ENCODE measurements around the gene PDE4D.
A peak's percentile ranks its signal among the peaks of the same experiment; 100 is the strongest.

PDE4D gene

DNA sequence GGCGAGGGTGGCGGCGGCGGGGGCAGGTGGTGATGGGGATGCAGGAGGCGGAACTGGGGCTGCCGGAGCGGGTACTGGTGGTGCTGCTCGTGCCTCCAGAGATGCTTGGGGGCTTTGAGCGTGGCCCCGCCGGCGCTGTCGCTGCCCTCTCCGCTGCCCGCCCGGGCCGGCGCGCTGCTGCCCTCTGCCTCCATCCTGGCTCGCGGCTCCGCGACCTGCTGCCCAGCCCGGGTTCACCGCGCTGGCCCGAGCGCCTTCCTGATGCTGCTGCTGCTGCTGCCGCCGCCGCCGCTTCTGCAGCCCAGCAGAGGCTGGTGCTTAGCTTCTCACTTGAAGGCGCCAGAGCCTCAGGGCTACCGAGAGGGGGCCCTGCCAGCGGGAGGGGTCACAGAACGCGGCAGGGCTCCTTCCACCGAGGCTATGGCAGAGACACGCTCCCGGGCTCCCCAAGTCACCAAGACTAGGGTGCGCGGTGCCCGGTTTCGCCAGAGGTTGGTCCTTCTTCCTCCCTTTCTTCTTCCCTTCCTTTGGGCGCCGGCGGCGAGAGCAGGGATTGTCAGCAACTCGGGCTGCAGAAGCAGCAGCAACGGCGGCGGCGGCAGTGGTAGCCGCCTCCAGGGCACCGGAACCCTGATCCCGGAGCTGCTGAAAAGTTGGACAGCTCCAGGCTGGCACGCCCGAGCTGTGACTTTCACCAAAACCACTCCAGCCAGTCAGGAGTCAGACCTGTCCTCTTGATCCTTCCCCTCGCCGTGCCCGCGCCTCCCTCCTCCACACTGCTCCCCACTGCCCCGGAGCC lies at the start of gene PDE4D:
TSS of gene PDE4D (minus strand) at position 298 of the 799 bp plus-strand sequence.
- Mint-ChIP-seq H3K36me3 (no peaks in the 10 kb centered on the region), H3K9me3 (no peaks in the 10 kb centered on the region), H3K4me3 (no peak within 1 kb of the TSS), H3K27ac (no peak within 1 kb of the TSS), H3K4me1 (peaks cover 10% of the 10 kb centered on the region)
- DNase-seq (ENCODE audit: low spot score in 2 of 2) (no peak), ATAC-seq (peak; percentile 26)

DNA sequence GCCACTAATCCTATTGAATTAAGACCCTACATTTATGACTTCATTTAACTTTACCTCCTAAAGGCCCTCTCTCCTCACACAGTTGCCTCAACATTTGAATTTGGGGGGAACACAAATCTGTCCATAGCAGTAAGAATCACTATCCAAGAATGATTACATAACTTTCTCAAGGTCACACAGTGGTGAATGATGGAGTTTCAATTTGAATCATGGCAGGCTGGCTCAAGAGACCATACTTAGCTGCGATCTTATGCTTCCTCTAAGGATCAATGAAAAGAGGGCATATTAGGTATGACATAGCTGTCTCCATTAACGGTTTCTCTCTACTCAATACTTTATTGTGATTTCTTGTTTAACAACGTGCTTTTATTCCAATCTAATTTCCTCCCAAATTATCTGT lies 44.1 kb upstream of the PDE4D start:
- DNase-seq (ENCODE audit: low spot score in 2 of 2) (no peak), ATAC-seq (no peak)
- H3K9me3 Mint-ChIP-seq: peaks cover 9% of the 10 kb centered on the region
- H3K4me1 Mint-ChIP-seq: no peaks in the 10 kb centered on the region
- no peak overlapping the region for H3K27ac Mint-ChIP-seq
- no peak overlapping the region for H3K4me3 Mint-ChIP-seq
- no peaks in the 10 kb centered on the region for H3K36me3 Mint-ChIP-seq

DNA sequence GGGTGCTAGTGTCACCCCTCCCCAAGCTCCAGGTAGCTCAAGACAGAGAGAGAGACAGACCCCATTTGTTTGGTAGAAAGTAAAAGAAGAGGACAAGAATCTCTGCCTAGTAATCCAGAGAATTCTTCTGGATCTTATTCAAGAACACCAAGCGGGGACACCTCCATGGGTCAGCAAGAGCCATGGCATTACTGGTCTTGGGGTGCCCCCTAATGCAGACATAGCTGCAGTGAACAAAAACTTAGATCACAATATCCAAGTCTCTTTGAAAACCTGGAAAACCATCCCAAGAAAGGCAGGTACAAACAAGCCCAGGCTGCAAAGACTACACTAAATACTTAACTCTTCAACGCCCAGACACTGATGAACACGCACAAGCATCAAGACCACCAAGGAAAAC lies 29.9 kb upstream of the PDE4D start:
- no peaks in the 10 kb centered on the region for H3K4me1 Mint-ChIP-seq
- H3K4me3 Mint-ChIP-seq: no peak overlapping the region
- H3K36me3 Mint-ChIP-seq: no peaks in the 10 kb centered on the region
- H3K9me3 Mint-ChIP-seq: peaks cover 4% of the 10 kb centered on the region
- no peak overlapping the region for H3K27ac Mint-ChIP-seq
- DNase-seq (ENCODE audit: low spot score in 2 of 2) (no peak), ATAC-seq (no peak)

DNA sequence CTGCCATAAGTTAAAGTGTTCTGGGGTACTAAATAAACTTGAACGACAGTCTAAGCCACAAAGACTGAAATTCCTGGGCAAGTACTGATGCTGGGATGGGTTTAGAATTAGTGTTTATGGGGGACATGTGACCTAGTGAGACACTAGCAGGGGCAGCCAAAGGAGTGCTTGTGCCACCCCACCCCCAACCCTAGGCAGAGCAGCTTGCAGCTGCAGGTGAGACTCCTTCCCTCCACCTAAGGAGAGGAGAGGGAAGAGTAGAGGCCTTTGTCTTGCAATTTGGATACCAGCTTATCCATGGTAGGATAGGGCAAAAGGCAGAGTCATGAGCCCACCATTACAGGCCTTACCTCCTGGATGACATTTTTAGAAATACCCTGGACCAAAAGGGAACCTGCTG lies 28.7 kb upstream of the PDE4D start:
- no peak for ATAC-seq
- Mint-ChIP-seq H3K4me3 (no peak overlapping the region), H3K9me3 (peaks cover 4% of the 10 kb centered on the region), H3K36me3 (no peaks in the 10 kb centered on the region), H3K27ac (no peak overlapping the region), H3K4me1 (no peaks in the 10 kb centered on the region)
- DNase-seq (ENCODE audit: low spot score in 2 of 2): no peak

DNA sequence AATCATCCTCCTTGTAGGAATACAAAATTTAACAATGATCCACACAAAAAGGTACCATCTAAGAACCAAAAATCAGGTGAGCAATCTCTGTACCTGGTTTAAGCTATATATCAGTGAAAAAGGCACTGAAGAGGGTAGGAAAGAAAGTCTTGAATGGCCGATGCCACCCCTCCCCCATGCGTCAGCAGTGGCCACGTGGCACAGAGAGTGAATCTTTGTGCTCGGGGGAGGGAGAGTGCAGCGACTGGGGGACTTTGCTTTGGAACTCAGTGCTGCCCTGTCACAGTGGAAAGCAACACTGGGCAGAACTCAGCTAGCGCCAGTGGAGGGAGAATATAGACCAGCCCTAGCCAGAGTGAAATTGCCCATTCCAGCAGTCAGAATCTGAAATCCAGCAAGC lies 28.3 kb upstream of the PDE4D start:
- no peak overlapping the region for H3K4me3 Mint-ChIP-seq
- DNase-seq (ENCODE audit: low spot score in 2 of 2) (no peak), ATAC-seq (no peak)
- H3K36me3 Mint-ChIP-seq: no peaks in the 10 kb centered on the region
- H3K4me1 Mint-ChIP-seq: no peaks in the 10 kb centered on the region
- peaks cover 4% of the 10 kb centered on the region for H3K9me3 Mint-ChIP-seq
- no peak overlapping the region for H3K27ac Mint-ChIP-seq

DNA sequence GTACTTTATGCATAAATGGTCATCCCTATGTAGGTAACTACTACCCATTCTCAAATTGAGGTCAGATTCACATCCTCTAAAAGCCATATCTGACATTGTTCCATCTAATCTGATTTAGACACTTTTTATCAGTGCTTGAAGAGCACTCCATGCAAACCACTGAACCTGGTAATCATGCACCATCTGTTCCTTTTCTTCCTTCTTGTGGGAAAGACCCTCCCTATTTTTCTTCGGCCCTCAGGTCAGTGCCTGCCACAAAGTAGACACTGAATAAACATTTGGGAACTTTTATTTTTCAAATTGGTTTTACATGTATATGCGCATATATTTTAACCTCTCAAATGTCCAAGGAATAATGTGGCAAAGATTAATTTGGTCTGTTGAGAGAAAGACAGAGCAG lies 26.0 kb upstream of the PDE4D start:
- Mint-ChIP-seq H3K36me3 (no peaks in the 10 kb centered on the region), H3K9me3 (peaks cover 6% of the 10 kb centered on the region)

DNA sequence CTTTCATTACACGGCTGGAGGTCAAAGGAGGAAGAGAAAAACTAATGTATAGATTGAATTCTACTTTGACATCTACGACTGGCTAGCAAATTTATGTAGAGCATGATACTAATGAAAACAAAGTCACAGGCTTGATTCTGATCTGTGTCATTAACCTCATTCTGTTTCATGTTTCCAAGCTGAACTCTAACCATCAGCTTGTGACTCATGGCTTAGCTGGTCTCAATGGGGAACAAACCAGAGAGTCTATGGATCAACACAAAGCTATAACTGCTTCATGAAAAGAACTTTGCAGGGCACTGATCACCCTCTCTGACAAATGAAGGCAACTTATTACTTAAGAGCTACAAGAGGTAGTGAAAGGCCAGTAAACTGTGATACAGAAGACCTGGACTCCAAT lies 23.6 kb upstream of the PDE4D start:
- no peak overlapping the region for H3K4me3 Mint-ChIP-seq
- H3K27ac Mint-ChIP-seq: no peak overlapping the region
- H3K4me1 Mint-ChIP-seq: no peaks in the 10 kb centered on the region
- ATAC-seq: no peak
- peaks cover 7% of the 10 kb centered on the region for H3K9me3 Mint-ChIP-seq
- H3K36me3 Mint-ChIP-seq: no peaks in the 10 kb centered on the region
- no peak for DNase-seq (ENCODE audit: low spot score in 2 of 2)

More for the DNA sequence above, 26.0 kb upstream of the PDE4D start:
- ATAC-seq: no peak
- DNase-seq (ENCODE audit: low spot score in 2 of 2): no peak
- Mint-ChIP-seq H3K4me3 (no peak overlapping the region), H3K27ac (no peak overlapping the region), H3K4me1 (no peaks in the 10 kb centered on the region)

DNA sequence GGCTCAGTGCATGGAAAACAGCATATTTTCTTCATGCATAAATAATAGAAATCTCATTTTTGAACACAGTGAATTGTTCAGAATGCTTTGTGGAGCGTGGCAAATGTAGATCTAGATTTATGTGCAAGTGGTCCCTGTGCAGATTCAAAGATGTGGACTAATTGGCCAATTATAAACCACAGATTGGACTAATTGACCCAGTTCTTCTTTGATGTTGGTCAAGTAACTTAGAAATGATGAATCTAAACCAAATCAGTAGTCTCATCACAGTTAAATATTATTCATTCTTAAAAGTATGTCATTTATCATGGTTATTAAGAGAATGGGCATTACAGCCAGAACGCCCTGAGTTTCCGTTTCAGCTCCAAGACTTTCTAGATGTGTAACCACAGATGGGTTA lies 11.7 kb upstream of the PDE4D start:
- DNase-seq (ENCODE audit: low spot score in 2 of 2) (no peak), ATAC-seq (no peak)
- no peaks in the 10 kb centered on the region for H3K4me1 Mint-ChIP-seq
- no peak overlapping the region for H3K4me3 Mint-ChIP-seq
- H3K36me3 Mint-ChIP-seq: no peaks in the 10 kb centered on the region
- H3K9me3 Mint-ChIP-seq: peaks cover 5% of the 10 kb centered on the region
- H3K27ac Mint-ChIP-seq: no peak overlapping the region

DNA sequence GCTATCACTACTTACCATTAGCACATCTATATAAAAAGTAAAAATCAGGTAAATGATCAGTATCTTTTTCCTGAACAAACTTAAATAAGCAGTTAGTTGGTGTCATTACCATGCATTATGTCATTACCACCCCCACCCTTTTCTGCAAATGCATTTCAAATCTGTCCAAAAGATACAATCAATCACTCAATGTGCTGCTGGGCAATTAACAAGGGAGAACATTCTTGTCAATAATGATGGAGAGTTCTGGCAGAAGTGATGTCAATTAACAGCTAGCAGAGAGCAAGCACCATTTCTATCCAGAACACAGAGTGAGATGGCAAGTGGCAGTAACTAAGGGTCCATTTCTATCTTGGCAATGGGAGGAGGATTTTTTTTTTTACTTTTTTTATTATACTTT lies 3.5 kb upstream of the PDE4D start:
- Mint-ChIP-seq H3K4me3 (no peak overlapping the region), H3K36me3 (no peaks in the 10 kb centered on the region), H3K4me1 (peaks cover 10% of the 10 kb centered on the region), H3K9me3 (no peaks in the 10 kb centered on the region), H3K27ac (no peak overlapping the region)
- ATAC-seq (no peak), DNase-seq (ENCODE audit: low spot score in 2 of 2) (no peak)

DNA sequence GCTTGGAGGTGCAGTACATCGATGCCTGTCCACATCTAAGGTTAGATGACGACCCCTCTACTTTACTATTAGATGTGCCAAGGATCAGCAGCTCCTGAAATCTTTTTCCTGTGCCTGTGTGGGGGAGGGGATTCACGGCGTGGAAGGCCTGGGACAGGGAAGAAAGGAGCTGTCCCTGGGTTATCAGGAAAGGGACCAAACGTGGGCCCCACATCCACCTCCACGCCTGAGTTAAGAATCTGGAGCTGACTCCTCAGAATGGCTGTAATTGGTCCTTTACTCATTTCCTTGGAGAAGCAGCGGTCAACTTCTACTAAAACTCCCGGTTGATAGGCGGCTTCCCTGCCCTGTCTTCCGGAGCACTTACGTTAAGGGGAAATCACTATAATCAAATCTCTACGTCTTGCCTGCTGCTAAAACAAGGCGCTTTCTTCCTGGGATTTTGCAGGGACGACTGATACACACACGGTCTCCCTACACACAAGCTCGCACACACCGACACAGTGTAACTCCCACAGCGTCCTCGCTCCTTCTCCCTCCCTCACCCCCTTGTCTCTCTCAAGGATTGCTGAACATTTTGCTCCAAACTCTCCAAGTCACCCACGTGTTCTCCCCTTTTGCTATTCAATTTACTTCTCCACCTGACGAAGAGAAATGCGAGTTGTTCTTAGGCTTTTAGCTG lies 1.4 kb downstream of the PDE4D start:
- H3K4me1 Mint-ChIP-seq: peaks cover 10% of the 10 kb centered on the region
- no peaks in the 10 kb centered on the region for H3K36me3 Mint-ChIP-seq
- H3K27ac Mint-ChIP-seq: no peak overlapping the region
- DNase-seq (ENCODE audit: low spot score in 2 of 2) (no peak), ATAC-seq (no peak)
- H3K9me3 Mint-ChIP-seq: no peaks in the 10 kb centered on the region
- H3K4me3 Mint-ChIP-seq: no peak overlapping the region

DNA sequence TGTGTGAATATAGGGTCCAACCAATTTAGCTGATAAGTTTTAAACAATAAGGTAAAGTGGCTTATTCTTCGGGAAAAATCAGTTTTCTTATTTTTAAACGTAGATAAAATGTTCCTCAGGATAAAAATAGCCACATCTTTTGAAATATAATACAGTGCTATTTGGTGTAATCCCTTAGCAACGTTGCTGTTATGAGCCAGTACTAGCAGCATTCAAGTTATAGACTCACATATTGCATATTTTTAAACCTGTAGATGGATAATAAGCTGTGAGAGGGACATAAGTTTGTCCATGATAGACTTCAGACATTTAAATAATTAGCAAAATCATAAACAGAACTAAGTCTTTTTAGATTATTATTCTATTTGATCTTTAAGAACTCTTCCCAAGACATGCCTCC lies 6.3 kb downstream of the PDE4D start:
- Mint-ChIP-seq H3K4me3 (no peak overlapping the region), H3K9me3 (peaks cover 6% of the 10 kb centered on the region), H3K36me3 (no peaks in the 10 kb centered on the region), H3K4me1 (peaks cover 1% of the 10 kb centered on the region), H3K27ac (no peak overlapping the region)
- DNase-seq (ENCODE audit: low spot score in 2 of 2) (no peak), ATAC-seq (no peak)

DNA sequence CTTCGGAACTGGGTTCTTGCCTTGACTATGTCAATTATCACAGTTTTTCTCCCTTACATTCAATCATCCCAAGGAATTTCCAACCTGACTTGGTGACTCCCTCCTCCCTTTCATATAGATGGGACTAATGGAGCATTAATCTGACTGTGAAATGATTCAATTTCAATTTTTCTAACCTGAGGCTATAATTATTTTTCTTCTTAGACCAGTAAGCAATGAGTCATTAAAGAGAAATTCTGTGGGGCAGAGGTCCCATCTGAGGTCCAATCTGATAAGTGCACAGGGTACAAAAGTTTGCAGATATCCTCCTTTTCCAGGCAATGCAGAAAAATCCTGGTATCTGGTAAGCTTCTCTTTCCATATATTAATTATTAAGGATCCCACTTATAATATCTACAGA lies 18.9 kb downstream of the PDE4D start:
- no peak for ATAC-seq
- H3K4me1 Mint-ChIP-seq: no peaks in the 10 kb centered on the region

DNA sequence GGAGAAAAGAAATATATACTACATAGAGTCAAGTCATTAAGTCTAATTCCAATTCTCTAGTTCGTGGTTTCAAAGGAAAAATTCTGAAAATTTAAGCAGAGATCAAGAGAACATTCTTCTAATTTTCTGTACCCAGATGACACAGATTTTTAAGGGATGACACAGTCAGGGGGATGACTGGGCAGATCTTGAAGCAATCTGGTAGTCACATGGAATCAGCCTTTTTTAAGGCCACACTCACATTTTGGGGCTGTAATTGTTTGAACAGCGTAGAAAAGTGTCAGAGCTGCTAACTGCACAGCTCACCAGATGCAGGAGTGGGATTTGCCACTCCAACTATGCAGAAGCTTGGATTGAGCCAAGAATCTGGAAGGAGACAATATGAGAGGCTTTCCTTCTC lies 20.4 kb downstream of the PDE4D start:
- ATAC-seq (no peak), DNase-seq (ENCODE audit: low spot score in 2 of 2) (no peak)
- Mint-ChIP-seq H3K27ac (no peak overlapping the region), H3K4me1 (no peaks in the 10 kb centered on the region), H3K4me3 (no peak overlapping the region), H3K36me3 (no peaks in the 10 kb centered on the region), H3K9me3 (peaks cover 2% of the 10 kb centered on the region)

More for the DNA sequence above, 18.9 kb downstream of the PDE4D start:
- H3K9me3 Mint-ChIP-seq: peaks cover 2% of the 10 kb centered on the region
- H3K4me3 Mint-ChIP-seq: no peak overlapping the region
- no peaks in the 10 kb centered on the region for H3K36me3 Mint-ChIP-seq
- no peak overlapping the region for H3K27ac Mint-ChIP-seq
- no peak for DNase-seq (ENCODE audit: low spot score in 2 of 2)

DNA sequence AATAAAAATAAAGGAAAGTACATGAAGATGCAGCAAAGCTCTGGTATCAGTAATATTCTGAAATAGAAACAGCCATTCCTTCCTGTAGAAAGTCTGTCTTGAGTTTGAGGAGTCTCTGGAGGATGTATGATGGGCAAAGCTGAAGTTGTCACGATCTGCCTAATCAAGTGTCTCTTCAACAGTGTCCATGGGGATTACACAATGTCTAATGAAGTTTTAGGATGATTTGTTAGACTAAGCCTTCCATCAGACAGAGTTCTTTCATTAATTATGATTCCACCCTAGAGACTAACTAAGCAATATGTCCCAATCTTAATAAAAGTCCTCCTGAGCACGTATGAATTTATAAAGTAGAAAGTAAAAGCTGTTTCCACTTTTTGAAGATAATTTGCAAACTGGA lies 26.9 kb downstream of the PDE4D start:
- H3K4me1 Mint-ChIP-seq: no peaks in the 10 kb centered on the region
- no peaks in the 10 kb centered on the region for H3K36me3 Mint-ChIP-seq
- H3K4me3 Mint-ChIP-seq: no peak overlapping the region
- H3K27ac Mint-ChIP-seq: no peak overlapping the region
- H3K9me3 Mint-ChIP-seq: no peaks in the 10 kb centered on the region
- ATAC-seq (no peak), DNase-seq (ENCODE audit: low spot score in 2 of 2) (no peak)

DNA sequence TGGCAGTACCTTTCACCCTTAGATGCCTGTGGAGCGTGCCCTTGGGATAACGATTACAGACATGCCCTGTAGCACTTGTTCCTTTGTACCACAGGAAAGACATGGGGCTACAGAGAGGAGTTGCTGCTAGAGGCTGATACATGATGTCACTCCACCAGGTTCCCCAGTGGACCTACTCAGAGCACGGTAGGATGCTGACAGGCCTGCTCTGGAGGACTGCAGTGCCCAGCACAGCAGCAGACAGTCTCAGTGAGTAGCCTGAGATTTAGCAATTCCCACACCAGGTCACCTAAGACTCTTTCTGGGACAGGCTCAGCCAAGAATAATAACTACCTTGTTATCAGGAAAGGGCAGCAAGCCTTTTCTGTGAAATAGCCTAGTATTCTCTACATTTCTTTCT lies 28.8 kb downstream of the PDE4D start:
- H3K4me3 Mint-ChIP-seq: no peak overlapping the region
- ATAC-seq (no peak), DNase-seq (ENCODE audit: low spot score in 2 of 2) (no peak)
- H3K4me1 Mint-ChIP-seq: no peaks in the 10 kb centered on the region
- H3K36me3 Mint-ChIP-seq: no peaks in the 10 kb centered on the region
- H3K27ac Mint-ChIP-seq: no peak overlapping the region
- H3K9me3 Mint-ChIP-seq: no peaks in the 10 kb centered on the region

DNA sequence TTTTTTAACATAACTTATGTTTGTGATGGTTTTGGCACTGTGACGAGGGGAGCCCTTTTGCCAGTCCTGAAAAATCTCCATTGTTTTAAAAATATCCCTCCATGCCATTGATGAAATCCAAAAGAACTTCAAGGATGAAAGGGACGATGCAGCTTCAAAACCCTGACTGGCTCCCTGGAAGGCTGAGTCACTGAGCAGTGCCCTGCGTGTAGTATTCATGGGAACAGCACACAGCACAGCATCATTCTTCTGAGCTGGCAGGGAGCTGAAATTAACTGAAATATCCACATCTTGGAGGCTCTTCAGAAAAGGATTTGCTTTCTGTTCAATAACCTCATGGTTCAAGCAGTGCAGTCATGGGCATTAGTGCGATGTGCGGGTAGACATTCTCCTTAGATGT lies 29.7 kb downstream of the PDE4D start:
- Mint-ChIP-seq H3K4me3 (no peak overlapping the region), H3K4me1 (no peaks in the 10 kb centered on the region), H3K27ac (no peak overlapping the region), H3K36me3 (no peaks in the 10 kb centered on the region), H3K9me3 (no peaks in the 10 kb centered on the region)
- DNase-seq (ENCODE audit: low spot score in 2 of 2): no peak
- ATAC-seq: no peak

Measured in stimulated activated effector memory CD8-positive, alpha-beta T cell treated with anti-CD3 and anti-CD28 coated beads, Interleukin-12 subunit alpha, Interleukin-12 subunit beta, amount 100 ng/mL, for 72 hours (primary cell).